ENCODE data around the gene ZNF607.

- TF ChIP-seq USF2 (IDR thresholded peaks at IDR 0.05; ENCODE audit: low read length), result no peak
- TF ChIP-seq BACH1 (IDR thresholded peaks at IDR 0.05; ENCODE audit: low read length), result no peak
- TF ChIP-seq JUN (IDR thresholded peaks at IDR 0.05; ENCODE audit: low read depth, low read length), result no peak
- TF ChIP-seq MAX (IDR thresholded peaks at IDR 0.05), result no peak
- TF ChIP-seq JUND (IDR thresholded peaks at IDR 0.05; ENCODE audit: low read length), result no peak
- peak; percentile 16 for TF ChIP-seq KDM4A (IDR thresholded peaks at IDR 0.05; ENCODE audit: low read depth, low read length, severe bottlenecking)
- TF ChIP-seq BRCA1 (IDR thresholded peaks at IDR 0.05; ENCODE audit: low read depth, low read length), result no peak
- peak; percentile 52; the same call in 1 of the 2 replicates for TF ChIP-seq YY1 (IDR thresholded peaks at IDR 0.05; ENCODE audit: low read depth, low read length)
- 0 out of 4 replicates have a peak, but pooled peaks of 1 of the 2 experiments have one; percentile 6 for TF ChIP-seq SIN3A (conservative IDR thresholded peaks at IDR 0.05 in 1 of 2, IDR thresholded peaks at IDR 0.05 in 1 of 2; ENCODE audit: low read depth in 1 of 2, low read length in 2 of 2)
- no peak for TF ChIP-seq GABPA (IDR thresholded peaks at IDR 0.05; ENCODE audit: borderline replicate concordance, insufficient read depth, low read length)
- peak; percentile 25; the same call in 1 of the 2 replicates for TF ChIP-seq NRF1 (IDR thresholded peaks at IDR 0.05; ENCODE audit: low read depth, low read length)
- TF ChIP-seq RNF2 (IDR thresholded peaks at IDR 0.05; ENCODE audit: borderline replicate concordance, low read depth, low read length, missing control alignments, poor library complexity, severe bottlenecking), result no peak
- TF ChIP-seq BCL11A (IDR thresholded peaks at IDR 0.05; ENCODE audit: low read depth in 2 of 2, low read length in 2 of 2), result no peak
- TF ChIP-seq CTCF (IDR thresholded peaks at IDR 0.05; ENCODE audit: control extremely low read depth in 1 of 3, insufficient read depth in 1 of 3, low read depth in 1 of 3, low read length in 3 of 3), result no peak
Measured at GRCh38 chr19:37655301-37655688, 64.3 kb downstream of the ZNF607 start, which contains the start of gene ZFP30.
